Endodermal cell (in vitro differentiated cells): Measurements from ENCODE around the gene CARD6. TPM values are rescaled to one million over a fixed set of nuclear protein-coding genes. Genes with fewer than 3 reads are reported as not detected.
"Not testable (repeated sequence)": the region's sequence is repeated elsewhere in the genome, so short reads cannot be mapped to it uniquely, and the experiment has no call there.

Experiments used
- DNase-seq: peaks from one replicate; pipeline ENCODE4 v3.0.0-alpha.2; 2017
- H3K27ac ChIP-seq: 2 replicates; pipeline ENCODE4 v1.5.1; 2013; ENCODE audit warnings: mild to moderate bottlenecking, low read depth, low read length, moderate library complexity
- H3K27me3 ChIP-seq: 2 replicates; pipeline ENCODE4 v1.6.1; 2013; ENCODE audit warnings: mild to moderate bottlenecking, low read length, moderate library complexity; ENCODE audit not compliant: insufficient read depth, control insufficient read depth, poor library complexity, severe bottlenecking
- H3K36me3 ChIP-seq: 2 replicates; pipeline ENCODE4 v1.7.0; 2013; ENCODE audit warnings: mild to moderate bottlenecking, low read length, moderate library complexity; ENCODE audit not compliant: control insufficient read depth, insufficient read depth
- H3K4me1 ChIP-seq: one replicate; pipeline ENCODE4 v1.7.0; 2013; ENCODE audit warnings: low read length; ENCODE audit not compliant: control insufficient read depth, insufficient read depth
- H3K4me3 ChIP-seq: 2 replicates; pipeline ENCODE4 v1.5.1; 2013; ENCODE audit warnings: mild to moderate bottlenecking, low read length, moderate library complexity
- H3K9ac ChIP-seq: 2 replicates; pipeline ENCODE4 v1.6.1; 2013; ENCODE audit warnings: mild to moderate bottlenecking, low read length, moderate library complexity; ENCODE audit not compliant: poor library complexity, severe bottlenecking; ENCODE audit errors: extremely low read depth
- H3K9me3 ChIP-seq: 2 replicates; pipeline ENCODE4 v1.6.1; 2013; ENCODE audit warnings: mild to moderate bottlenecking, low read length, moderate library complexity; ENCODE audit not compliant: control insufficient read depth
- H3K27ac Mint-ChIP-seq: 2 replicates; pipeline ENCODE4 v1.8.0; 2020; ENCODE audit warnings: mixed read lengths
- H3K27me3 Mint-ChIP-seq: 2 replicates; pipeline ENCODE4 v1.8.0; 2021; ENCODE audit warnings: mild to moderate bottlenecking, mixed read lengths; ENCODE audit not compliant: insufficient read depth
- H3K36me3 Mint-ChIP-seq: 2 replicates; pipeline ENCODE4 v1.8.0; 2020; ENCODE audit warnings: low read depth, mixed read lengths
- H3K4me1 Mint-ChIP-seq: 2 replicates; pipeline ENCODE4 v1.8.0; 2020; ENCODE audit warnings: mixed read lengths
- H3K4me3 Mint-ChIP-seq: 2 replicates; pipeline ENCODE4 v1.8.0; 2020; ENCODE audit warnings: mild to moderate bottlenecking, moderate library complexity, mixed read lengths
- H3K9me3 Mint-ChIP-seq: 2 replicates; pipeline ENCODE4 v1.8.0; 2020; ENCODE audit warnings: mild to moderate bottlenecking, mixed read lengths
- WGBS, 2 experiments: methylation state at CpG; one replicate each; pipeline versions ENCODE4 v1.1.5 to v1.1.7; 2013; ENCODE audit warnings: missing lambda C conversion rate in 2 of 2, mixed read lengths in 1 of 2; ENCODE audit not compliant: insufficient coverage in 1 of 2, insufficient read length in 1 of 2; 5-methylcytosine and 5-hydroxymethylcytosine counted together
- total RNA-seq, 2 donors: library from RNA; stranded (reverse); fragmentation: NEBNext Ultra II Directional in 1 of 2; extraction: Animal tissue kit (Norgen Biotek cat#: 25700) in 1 of 2; gene quantifications; 2 replicates in 1 of 2; 3 replicates in 1 of 2; pipeline ENCODE4 v1.2.1, GENCODE V29; 2021
- TF ChIP-seq, protein P1 (sequence below): fragments of 200-600 bp; sonication (generic); conservative IDR thresholded peaks from 2 replicates; pipeline ENCODE4 v1.5.0; 2021; ENCODE audit warnings: antibody characterized with exemption, mild to moderate bottlenecking

Gene CARD6
- total RNA-seq, 2 donors from 2014 or later, result 0.13 TPM

DNA sequence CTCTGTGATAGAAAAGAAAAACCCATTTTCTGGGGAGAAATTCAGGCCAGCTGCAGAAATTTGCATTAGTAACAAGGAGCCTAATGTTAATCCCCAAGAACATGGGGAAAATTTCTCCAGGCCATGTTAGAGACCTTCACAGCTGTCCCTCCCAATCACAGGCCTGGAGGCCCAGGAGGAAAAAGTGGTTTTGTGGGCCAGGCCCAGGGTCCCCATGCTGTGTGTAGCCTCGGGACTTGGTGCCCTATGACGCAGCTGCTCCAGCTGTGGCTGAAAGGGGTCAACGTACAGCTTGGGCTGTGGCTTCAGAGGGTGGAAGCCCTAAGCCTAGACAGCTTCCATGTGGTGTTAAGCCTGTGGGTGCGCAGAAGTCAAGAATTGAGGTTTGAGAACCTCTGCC, 41.1 kb downstream of the CARD6 start:
- no peaks in the 10 kb centered on the region for H3K27me3 ChIP-seq
- no peak overlapping the region for H3K4me3 Mint-ChIP-seq
- TF ChIP-seq, protein P1, sequence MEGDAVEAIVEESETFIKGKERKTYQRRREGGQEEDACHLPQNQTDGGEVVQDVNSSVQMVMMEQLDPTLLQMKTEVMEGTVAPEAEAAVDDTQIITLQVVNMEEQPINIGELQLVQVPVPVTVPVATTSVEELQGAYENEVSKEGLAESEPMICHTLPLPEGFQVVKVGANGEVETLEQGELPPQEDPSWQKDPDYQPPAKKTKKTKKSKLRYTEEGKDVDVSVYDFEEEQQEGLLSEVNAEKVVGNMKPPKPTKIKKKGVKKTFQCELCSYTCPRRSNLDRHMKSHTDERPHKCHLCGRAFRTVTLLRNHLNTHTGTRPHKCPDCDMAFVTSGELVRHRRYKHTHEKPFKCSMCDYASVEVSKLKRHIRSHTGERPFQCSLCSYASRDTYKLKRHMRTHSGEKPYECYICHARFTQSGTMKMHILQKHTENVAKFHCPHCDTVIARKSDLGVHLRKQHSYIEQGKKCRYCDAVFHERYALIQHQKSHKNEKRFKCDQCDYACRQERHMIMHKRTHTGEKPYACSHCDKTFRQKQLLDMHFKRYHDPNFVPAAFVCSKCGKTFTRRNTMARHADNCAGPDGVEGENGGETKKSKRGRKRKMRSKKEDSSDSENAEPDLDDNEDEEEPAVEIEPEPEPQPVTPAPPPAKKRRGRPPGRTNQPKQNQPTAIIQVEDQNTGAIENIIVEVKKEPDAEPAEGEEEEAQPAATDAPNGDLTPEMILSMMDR, result no peak
- peaks cover 2% of the 10 kb centered on the region for H3K27me3 Mint-ChIP-seq
- no peak overlapping the region for H3K4me3 ChIP-seq
- H3K9me3 ChIP-seq, result peaks cover 31% of the 10 kb centered on the region
- no peak overlapping the region for H3K27ac ChIP-seq
- no peaks in the 10 kb centered on the region for H3K4me1 ChIP-seq
- no peak overlapping the region for H3K9ac ChIP-seq
- DNase-seq, result no peak
- no peaks in the 10 kb centered on the region for H3K36me3 ChIP-seq
- H3K27ac Mint-ChIP-seq, result no peak overlapping the region
- no peaks in the 10 kb centered on the region for H3K4me1 Mint-ChIP-seq
- H3K9me3 Mint-ChIP-seq, result peaks cover 31% of the 10 kb centered on the region
- peaks cover 9% of the 10 kb centered on the region for H3K36me3 Mint-ChIP-seq
- 93 to 96% methylated on average over 4 of the region's 4 CpGs for WGBS, 2 experiments

DNA sequence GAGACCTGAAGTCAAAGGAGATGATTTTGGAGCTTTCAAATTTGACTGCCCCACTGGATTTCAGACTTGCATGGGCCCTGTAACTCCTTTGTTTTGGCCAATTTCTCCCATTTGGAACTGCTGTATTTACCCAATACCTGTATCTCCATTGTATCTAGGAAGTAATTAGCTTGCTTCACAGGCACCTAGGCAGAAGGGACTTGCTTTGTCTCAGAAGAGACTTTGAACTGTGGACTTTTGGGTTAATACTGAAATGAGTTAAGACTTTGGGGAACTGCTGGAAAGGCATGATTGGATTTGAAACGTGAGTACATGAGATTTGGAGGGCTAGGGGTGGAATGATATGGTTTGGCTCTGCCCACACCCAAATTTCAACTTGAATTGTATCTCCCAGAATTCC, 41.9 kb downstream of the CARD6 start:
- H3K27ac ChIP-seq, H3K27me3 ChIP-seq, H3K4me1 Mint-ChIP-seq, H3K36me3 ChIP-seq, H3K36me3 Mint-ChIP-seq, DNase-seq, H3K27ac Mint-ChIP-seq, H3K4me1 ChIP-seq, H3K27me3 Mint-ChIP-seq, H3K4me3 Mint-ChIP-seq, H3K9ac ChIP-seq: not testable (repeated sequence)
- Histone ChIP-seq H3K4me3 (peak overlapping the region; percentile 58), H3K9me3 (peaks cover 25% of the 10 kb centered on the region)
- peaks cover 26% of the 10 kb centered on the region for H3K9me3 Mint-ChIP-seq
- WGBS, 2 experiments, result 60% methylated on average over 1 of the region's 1 CpG; no CpG with 5 or more reads in 1 of the 2 experiments

DNA sequence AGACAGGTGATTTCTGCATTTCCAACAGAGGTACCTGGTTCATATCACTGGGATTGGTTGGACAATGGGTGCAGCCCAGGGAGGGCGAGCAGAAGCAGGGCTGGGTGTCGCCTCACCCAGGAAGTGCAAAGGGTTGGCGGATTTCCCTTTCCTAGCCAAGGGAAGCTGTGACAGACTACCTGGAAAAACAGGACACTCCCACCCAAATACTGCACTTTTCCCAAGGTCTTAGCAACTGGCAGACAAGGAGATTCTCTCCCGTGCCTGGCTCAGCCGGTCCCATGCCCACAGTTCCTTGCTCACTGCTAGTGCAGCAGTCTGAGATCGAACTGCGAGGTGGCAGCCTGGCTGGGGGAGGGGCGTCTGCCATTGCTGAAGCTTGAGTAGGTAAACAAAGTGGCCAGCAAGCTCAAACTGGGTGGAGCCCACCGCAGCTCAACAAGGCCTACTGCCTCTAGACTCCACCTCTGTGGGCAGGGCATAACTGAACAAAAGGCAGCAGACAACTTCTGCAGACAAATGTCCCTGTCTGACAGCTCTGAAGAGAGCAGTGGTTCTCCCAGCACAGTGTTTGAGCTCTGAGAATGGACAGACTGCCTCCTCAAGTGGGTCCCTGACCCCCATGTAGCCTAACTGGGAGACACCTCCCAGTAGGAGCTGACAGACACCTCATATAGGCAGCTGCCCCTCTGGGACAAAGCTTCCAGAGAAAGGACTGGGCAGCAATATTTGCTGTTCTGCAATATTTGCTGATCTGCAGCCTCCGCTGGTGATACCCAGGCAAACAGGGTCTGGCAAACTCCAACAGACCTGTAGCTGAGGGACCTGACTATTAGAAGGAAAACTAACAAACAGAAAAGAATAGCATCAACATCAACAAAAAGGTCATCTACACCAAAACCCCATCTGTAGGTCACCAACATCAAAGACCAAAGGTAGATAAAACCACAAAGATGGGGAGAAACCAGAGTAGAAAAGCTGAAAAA, 54.6 kb downstream of the CARD6 start:
- H3K27ac ChIP-seq, H3K27me3 Mint-ChIP-seq, H3K4me1 ChIP-seq, H3K36me3 ChIP-seq, H3K9me3 ChIP-seq, H3K27me3 ChIP-seq, H3K36me3 Mint-ChIP-seq, H3K9ac ChIP-seq: not testable (repeated sequence)
- Mint-ChIP-seq H3K27ac (peak overlapping the region; percentile 84), H3K4me1 (peaks cover 11% of the 10 kb centered on the region), H3K4me3 (peak overlapping the region; percentile 40), H3K9me3 (peaks cover 16% of the 10 kb centered on the region)
- peak; percentile 65 for DNase-seq
- H3K4me3 ChIP-seq, result peak overlapping the region; percentile 58
- 64% methylated on average over 10 of the region's 10 CpGs; no CpG with 5 or more reads in 1 of the 2 experiments for WGBS, 2 experiments

DNA sequence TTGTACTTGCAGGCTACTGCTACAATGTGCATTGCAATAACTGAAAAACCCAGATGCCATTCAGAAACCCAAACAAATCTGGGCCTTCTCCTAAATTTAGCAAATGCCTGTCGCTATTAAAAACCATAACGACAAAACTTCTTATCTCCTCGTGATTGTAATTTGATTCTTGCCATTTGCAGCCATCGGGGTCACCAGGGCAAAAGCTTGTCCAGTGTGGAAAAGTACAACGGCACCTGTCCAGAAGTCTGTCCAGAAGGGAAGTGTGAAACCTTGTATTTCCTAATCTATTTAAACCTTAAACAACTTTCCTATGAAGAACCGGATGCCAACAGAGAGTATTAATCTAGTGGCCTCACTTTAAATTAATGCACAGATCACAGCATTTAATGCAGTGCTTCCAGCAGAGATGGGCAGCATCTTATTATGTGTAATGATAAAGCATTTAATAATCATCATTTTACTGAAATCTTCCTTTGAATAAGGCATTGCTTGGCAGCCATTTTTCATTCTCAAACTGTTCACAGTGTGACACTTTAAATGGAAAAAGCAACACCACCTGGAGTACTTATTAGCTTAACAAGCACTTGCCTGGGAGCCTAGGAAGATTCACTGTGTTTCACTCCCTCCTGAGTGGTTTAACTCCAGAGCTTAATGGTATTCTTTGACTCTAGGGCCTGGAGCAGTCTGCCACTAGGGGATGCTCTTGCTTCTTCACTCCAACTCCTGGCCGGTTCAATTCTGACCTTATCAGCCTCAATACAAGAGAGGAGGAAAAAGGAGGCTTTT, 63.2 kb downstream of the CARD6 start:
- 73 to 100% methylated on average over 2 to 7 of the region's 7 CpGs for WGBS, 2 experiments
- Histone ChIP-seq H3K4me3 (no peak overlapping the region), H3K9ac (no peak overlapping the region), H3K27ac (no peak overlapping the region), H3K27me3 (no peaks in the 10 kb centered on the region), H3K4me1 (peaks cover 3% of the 10 kb centered on the region), H3K36me3 (no peaks in the 10 kb centered on the region), H3K9me3 (no peaks in the 10 kb centered on the region)
- DNase-seq, result peak; percentile 91
- no peak overlapping the region for H3K4me3 Mint-ChIP-seq
- peaks cover 21% of the 10 kb centered on the region for H3K4me1 Mint-ChIP-seq
- TF ChIP-seq, protein P1, result peak; percentile 97
- H3K27me3 Mint-ChIP-seq, result no peaks in the 10 kb centered on the region
- peaks cover 3% of the 10 kb centered on the region for H3K9me3 Mint-ChIP-seq
- H3K36me3 Mint-ChIP-seq, result no peaks in the 10 kb centered on the region
- H3K27ac Mint-ChIP-seq, result no peak overlapping the region
